Measurements from ENCODE around the gene UTS2R. TPM values are rescaled to one million over a fixed set of nuclear protein-coding genes. Genes with fewer than 3 reads are reported as not detected.

UTS2R gene
- total RNA-seq, 1 donor from 2014 or later = not detected

GRCh38 chr17:82328994-82329507 is 42.5 kb upstream of the UTS2R start:
- peaks cover 23% of the 10 kb centered on the region for H3K4me1 Mint-ChIP-seq
- no peak overlapping the region for H3K27ac Mint-ChIP-seq
- Histone ChIP-seq H3K4me3 (no peak overlapping the region), H3K9me3 (ENCODE audit: low read depth) (no peaks in the 10 kb centered on the region), H3K36me3 (no peaks in the 10 kb centered on the region), H3K9ac (no peak overlapping the region), H3K27me3 (peaks cover 63% of the 10 kb centered on the region), H3K4me2 (no peak overlapping the region), H3F3A (ENCODE audit: low read depth) (no peaks in the 10 kb centered on the region), H3K4me1 (peaks cover 29% of the 10 kb centered on the region), H4K20me1 (ENCODE audit: low read depth) (no peaks in the 10 kb centered on the region), H3K79me2 (ENCODE audit: low read depth) (no peaks in the 10 kb centered on the region), H3K27ac (no peak overlapping the region), H2AFZ (replicated peaks) (no peak overlapping the region)
- H3K27me3 Mint-ChIP-seq (ENCODE audit: insufficient read depth, low read depth) = peaks cover 17% of the 10 kb centered on the region
- H3K36me3 Mint-ChIP-seq = no peaks in the 10 kb centered on the region
- H3K4me3 Mint-ChIP-seq = no peak overlapping the region
- no peak for TF ChIP-seq EZH2 (IDR thresholded peaks at IDR 0.05)
- no peak for TF ChIP-seq CTCF (IDR thresholded peaks at IDR 0.05)
- no peak for TF ChIP-seq EZH2phosphoT487 (IDR thresholded peaks at IDR 0.05)
- no peaks in the 10 kb centered on the region for H3K9me3 Mint-ChIP-seq
- DNase-seq (ENCODE audit: low spot score) = no peak

- Histone ChIP-seq H3K4me1 (peaks cover 37% of the 10 kb centered on the region), H3K27me3 (peaks cover 71% of the 10 kb centered on the region)
- peaks cover 19% of the 10 kb centered on the region for H3K27me3 Mint-ChIP-seq (ENCODE audit: insufficient read depth, low read depth)
Measured at GRCh38 chr17:82329683-82330321, 41.8 kb upstream of the UTS2R start.

GRCh38 chr17:82330322-82331239 is 41.0 kb upstream of the UTS2R start:
- no peaks in the 10 kb centered on the region for H3K36me3 Mint-ChIP-seq
- H3K4me1 Mint-ChIP-seq = peaks cover 30% of the 10 kb centered on the region
- no peak overlapping the region for H3K4me3 ChIP-seq
- no peak overlapping the region for H3K9ac ChIP-seq
- no peak overlapping the region for H3K27ac Mint-ChIP-seq
- H3K9me3 Mint-ChIP-seq = no peaks in the 10 kb centered on the region
- H3K4me2 ChIP-seq = no peak overlapping the region
- H3K9me3 ChIP-seq (ENCODE audit: low read depth) = no peaks in the 10 kb centered on the region
- H4K20me1 ChIP-seq (ENCODE audit: low read depth) = peaks cover 8% of the 10 kb centered on the region
- DNase-seq (ENCODE audit: low spot score) = no peak
- H3K27me3 Mint-ChIP-seq (ENCODE audit: insufficient read depth, low read depth) = peaks cover 27% of the 10 kb centered on the region
- no peak overlapping the region for H3K4me3 Mint-ChIP-seq
- TF ChIP-seq EZH2 (IDR thresholded peaks at IDR 0.05) (no peak), CTCF (IDR thresholded peaks at IDR 0.05) (no peak), EZH2phosphoT487 (IDR thresholded peaks at IDR 0.05) (no peak)
- H3K79me2 ChIP-seq (ENCODE audit: low read depth) = no peaks in the 10 kb centered on the region
- peaks cover 15% of the 10 kb centered on the region for H3F3A ChIP-seq (ENCODE audit: low read depth)
- no peaks in the 10 kb centered on the region for H3K36me3 ChIP-seq
- H3K4me1 ChIP-seq = peaks cover 40% of the 10 kb centered on the region
- H2AFZ ChIP-seq (replicated peaks) = no peak overlapping the region
- H3K27me3 ChIP-seq = peaks cover 79% of the 10 kb centered on the region
- H3K27ac ChIP-seq = no peak overlapping the region

More at GRCh38 chr17:82329683-82330321, 41.8 kb upstream of the UTS2R start:
- Histone ChIP-seq H3K9me3 (ENCODE audit: low read depth) (no peaks in the 10 kb centered on the region), H3F3A (ENCODE audit: low read depth) (peaks cover 8% of the 10 kb centered on the region), H2AFZ (replicated peaks) (no peak overlapping the region), H3K4me2 (no peak overlapping the region), H3K9ac (no peak overlapping the region), H3K4me3 (no peak overlapping the region), H4K20me1 (ENCODE audit: low read depth) (peaks cover 4% of the 10 kb centered on the region), H3K79me2 (ENCODE audit: low read depth) (no peaks in the 10 kb centered on the region), H3K36me3 (no peaks in the 10 kb centered on the region), H3K27ac (no peak overlapping the region)
- no peak for TF ChIP-seq EZH2phosphoT487 (IDR thresholded peaks at IDR 0.05)
- H3K36me3 Mint-ChIP-seq = no peaks in the 10 kb centered on the region
- DNase-seq (ENCODE audit: low spot score) = no peak
- H3K4me3 Mint-ChIP-seq = no peak overlapping the region
- H3K9me3 Mint-ChIP-seq = no peaks in the 10 kb centered on the region
- H3K4me1 Mint-ChIP-seq = peaks cover 24% of the 10 kb centered on the region
- H3K27ac Mint-ChIP-seq = no peak overlapping the region
